OCI-LY7 (cell line): Measurements from ENCODE around the gene LRPPRC.

Experiments
- EZH2phosphoT487 ChIP-seq: fragments of 200-600 bp; sonication (generic); IDR thresholded peaks from 2 replicates; pipeline ENCODE4 v1.6.1; 2018; ENCODE audit warnings: low read depth, borderline replicate concordance, mild to moderate bottlenecking, mixed run types, antibody characterized with exemption, low read length, moderate library complexity, mixed read lengths
- TF ChIP-seq, protein P1 (sequence below): fragments of 200-600 bp; sonication (generic); conservative IDR thresholded peaks from 2 replicates; pipeline ENCODE4 v1.5.1; 2014; ENCODE audit warnings: mild to moderate bottlenecking, antibody characterized with exemption, low read length, moderate library complexity, mixed read lengths

DNA sequence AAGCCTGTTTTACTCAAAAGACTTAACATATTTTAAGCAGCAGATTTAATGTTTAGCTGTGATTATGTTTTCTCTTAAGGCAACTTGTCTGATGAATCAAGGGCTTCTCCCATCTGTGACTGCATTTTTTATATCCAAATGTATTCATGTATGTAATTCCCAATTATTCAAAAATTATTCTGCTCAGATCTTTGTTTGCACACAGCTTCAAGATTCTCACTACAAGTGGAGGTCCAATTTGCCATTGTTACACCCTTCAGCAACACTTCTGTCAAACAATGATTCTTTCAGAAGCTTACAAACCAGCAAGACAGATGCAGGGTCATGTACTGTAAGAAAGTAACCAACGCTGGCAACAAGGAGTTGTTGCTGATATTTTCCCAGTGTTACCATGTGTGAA is 5.9 kb upstream of the LRPPRC start:
- TF ChIP-seq, protein P1, sequence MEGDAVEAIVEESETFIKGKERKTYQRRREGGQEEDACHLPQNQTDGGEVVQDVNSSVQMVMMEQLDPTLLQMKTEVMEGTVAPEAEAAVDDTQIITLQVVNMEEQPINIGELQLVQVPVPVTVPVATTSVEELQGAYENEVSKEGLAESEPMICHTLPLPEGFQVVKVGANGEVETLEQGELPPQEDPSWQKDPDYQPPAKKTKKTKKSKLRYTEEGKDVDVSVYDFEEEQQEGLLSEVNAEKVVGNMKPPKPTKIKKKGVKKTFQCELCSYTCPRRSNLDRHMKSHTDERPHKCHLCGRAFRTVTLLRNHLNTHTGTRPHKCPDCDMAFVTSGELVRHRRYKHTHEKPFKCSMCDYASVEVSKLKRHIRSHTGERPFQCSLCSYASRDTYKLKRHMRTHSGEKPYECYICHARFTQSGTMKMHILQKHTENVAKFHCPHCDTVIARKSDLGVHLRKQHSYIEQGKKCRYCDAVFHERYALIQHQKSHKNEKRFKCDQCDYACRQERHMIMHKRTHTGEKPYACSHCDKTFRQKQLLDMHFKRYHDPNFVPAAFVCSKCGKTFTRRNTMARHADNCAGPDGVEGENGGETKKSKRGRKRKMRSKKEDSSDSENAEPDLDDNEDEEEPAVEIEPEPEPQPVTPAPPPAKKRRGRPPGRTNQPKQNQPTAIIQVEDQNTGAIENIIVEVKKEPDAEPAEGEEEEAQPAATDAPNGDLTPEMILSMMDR = no peak
- TF ChIP-seq EZH2phosphoT487 = no peak
